Natural killer cell (primary cell): ENCODE measurements around the gene CACNG1. TPM values are rescaled to one million over a fixed set of nuclear protein-coding genes. Genes with fewer than 3 reads are reported as not detected.

Experiments
- ATAC-seq, 3 donors: fragments of 150-1000 bp in 2 of 3; fragments of 200-7000 bp in 1 of 3; cut with Tn5 transposase; 1 replicate in 1 of 3; 2 replicates in 2 of 3; pipeline ENCODE4 v1.10.0; 2021; ENCODE audit warnings: mild to moderate bottlenecking in 2 of 3, moderate library complexity in 2 of 3
- DNase-seq, 2 donors: peaks; one replicate each; pipeline versions ENCODE4 v3.0.0 to v3.0.0-alpha.2; 2013 to 2021; ENCODE audit warnings: mixed read lengths in 1 of 2
- H3K27ac ChIP-seq: one replicate; pipeline ENCODE4 v1.5.1; 2013; ENCODE audit warnings: mild to moderate bottlenecking, low read length
- H3K27me3 ChIP-seq: one replicate; pipeline ENCODE4 v1.6.1; 2013; ENCODE audit warnings: low read length; ENCODE audit not compliant: control insufficient read depth, insufficient read depth
- H3K36me3 ChIP-seq: one replicate; pipeline ENCODE4 v1.6.1; 2013; ENCODE audit warnings: low read length; ENCODE audit not compliant: control insufficient read depth, insufficient read depth
- H3K4me1 ChIP-seq: one replicate; pipeline ENCODE4 v1.6.1; 2013; ENCODE audit warnings: low read length; ENCODE audit not compliant: control insufficient read depth, insufficient read depth
- H3K4me3 ChIP-seq: one replicate; pipeline ENCODE4 v1.5.1; 2013; ENCODE audit warnings: low read length
- H3K9me3 ChIP-seq: one replicate; pipeline ENCODE4 v1.6.1; 2013; ENCODE audit warnings: low read length; ENCODE audit not compliant: control insufficient read depth, insufficient read depth
- H3K27ac Mint-ChIP-seq, 2 donors: one replicate each; pipeline ENCODE4 v1.8.0; 2022; ENCODE audit warnings: mild to moderate bottlenecking in 2 of 2, mixed read lengths in 2 of 2, moderate library complexity in 1 of 2
- H3K27me3 Mint-ChIP-seq, 2 donors: one replicate each; pipeline ENCODE4 v1.8.0; 2022; ENCODE audit warnings: low read depth in 2 of 2, mixed read lengths in 2 of 2
- H3K36me3 Mint-ChIP-seq: one replicate; pipeline ENCODE4 v1.8.0; 2022; ENCODE audit warnings: mixed read lengths
- H3K4me1 Mint-ChIP-seq, 2 donors: one replicate each; pipeline ENCODE4 v1.8.0; 2022; ENCODE audit warnings: mixed read lengths in 2 of 2
- H3K4me3 Mint-ChIP-seq: one replicate; pipeline ENCODE4 v1.8.0; 2022; ENCODE audit warnings: mild to moderate bottlenecking, moderate library complexity, mixed read lengths
- H3K9me3 Mint-ChIP-seq, 2 donors: one replicate each; pipeline ENCODE4 v1.8.0; 2022; ENCODE audit warnings: mixed read lengths in 2 of 2
- CTCF ChIP-seq: fragments of 200-600 bp; IDR thresholded peaks from one replicate; pipeline ENCODE4 v1.8.0; 2022; ENCODE audit warnings: antibody characterized with exemption
- WGBS: methylation state at CpG from one replicate; pipeline ENCODE4 v1.1.7; 2013; ENCODE audit warnings: missing lambda C conversion rate; ENCODE audit not compliant: insufficient coverage; 5-methylcytosine and 5-hydroxymethylcytosine counted together
- intact Hi-C: fragments of 100-400 bp; cut with micrococcal nuclease; formaldehyde crosslinking; loops from one replicate; pipeline ENCODE4 v1.14.2; 2022
- total RNA-seq, 4 donors: library from RNA; stranded (reverse); fragments of 120-200 nt in 1 of 4; gene quantifications; one replicate each; pipeline versions ENCODE4 v1.2.3 to v1.2.4, GENCODE V29; 2013 to 2022

CACNG1 gene
- total RNA-seq, 3 donors from 2014 or later (not counting 1 experiment from before 2014, with no cell fraction given), result not detected

DNA sequence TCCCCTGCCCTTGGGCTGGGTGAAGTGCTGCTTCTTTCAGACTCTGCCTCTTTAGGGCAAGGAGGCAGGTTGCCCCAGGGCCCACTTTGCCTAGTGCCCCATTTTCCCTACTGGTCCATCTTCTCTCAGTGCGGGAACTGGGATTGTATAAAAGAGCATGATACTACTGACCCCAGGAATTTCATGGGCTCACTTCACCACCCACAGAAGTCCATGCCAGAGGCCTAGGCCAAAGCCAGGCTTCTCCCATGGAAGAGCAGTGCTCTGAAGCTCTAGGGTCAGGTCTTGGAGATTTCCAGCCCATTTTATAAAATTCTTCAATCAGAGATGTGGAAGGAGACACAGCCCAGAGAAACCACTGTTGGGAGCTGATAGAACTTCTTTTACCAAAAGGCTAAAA is 5.7 kb downstream of the CACNG1 start:
- TF ChIP-seq CTCF, result no peak
- Histone ChIP-seq H3K27ac (no peak overlapping the region), H3K4me3 (no peak overlapping the region), H3K4me1 (no peaks in the 10 kb centered on the region), H3K36me3 (no peaks in the 10 kb centered on the region), H3K9me3 (peaks cover 22% of the 10 kb centered on the region), H3K27me3 (no peaks in the 10 kb centered on the region)
- peaks cover 2 to 9% of the 10 kb centered on the region in 2 donors for H3K9me3 Mint-ChIP-seq
- no peak overlapping the region for H3K4me3 Mint-ChIP-seq
- H3K27me3 Mint-ChIP-seq, result no peaks in the 10 kb centered on the region
- H3K27ac Mint-ChIP-seq, result no peak overlapping the region
- H3K4me1 Mint-ChIP-seq, result no peaks in the 10 kb centered on the region
- no peak for ATAC-seq
- no peak for DNase-seq
- intact Hi-C loops, result no loop called here
- peaks cover 18% of the 10 kb centered on the region for H3K36me3 Mint-ChIP-seq
- 100% methylated on average over 1 of the region's 1 CpG for WGBS

DNA sequence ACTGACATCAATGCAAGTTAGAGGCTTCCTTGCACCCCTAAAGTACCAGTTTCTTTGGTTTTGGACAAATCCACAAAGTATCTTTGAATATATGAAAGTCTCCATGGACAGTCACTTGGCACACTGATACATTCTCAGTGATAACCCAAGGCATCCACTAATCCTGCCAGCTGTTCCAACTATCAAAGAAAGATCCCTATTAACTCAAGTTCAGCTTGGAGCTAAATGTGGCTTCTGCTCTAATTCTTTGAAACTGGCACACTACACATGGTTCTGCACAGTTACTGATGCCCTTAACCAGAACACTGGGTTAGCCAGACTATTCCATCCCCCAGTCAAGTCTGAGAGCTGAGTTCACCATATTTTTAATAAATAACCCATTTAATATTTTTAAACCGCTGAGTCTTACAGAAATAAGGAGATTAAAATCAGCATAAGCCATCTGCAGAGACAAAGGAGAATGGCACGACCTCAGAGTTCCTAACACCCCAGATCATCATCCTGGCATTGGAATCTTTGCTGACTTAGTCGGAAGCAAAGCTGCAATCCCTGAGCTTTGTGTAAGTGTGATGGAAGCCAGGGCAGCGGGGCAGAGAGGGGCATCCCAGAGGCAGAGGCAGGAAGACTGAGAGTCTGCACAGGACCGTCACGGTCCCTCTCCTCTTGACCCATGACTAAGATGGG is 6.3 kb downstream of the CACNG1 start:
- Histone ChIP-seq H3K27me3 (no peaks in the 10 kb centered on the region), H3K27ac (no peak overlapping the region), H3K9me3 (peaks cover 22% of the 10 kb centered on the region), H3K36me3 (no peaks in the 10 kb centered on the region), H3K4me1 (no peaks in the 10 kb centered on the region), H3K4me3 (no peak overlapping the region)
- no peaks in the 10 kb centered on the region for H3K4me1 Mint-ChIP-seq
- no peak overlapping the region for H3K4me3 Mint-ChIP-seq
- no peak overlapping the region for H3K27ac Mint-ChIP-seq
- DNase-seq (no peak), ATAC-seq (no peak)
- peaks cover 2 to 9% of the 10 kb centered on the region in 2 donors for H3K9me3 Mint-ChIP-seq
- intact Hi-C loops, result no loop called here
- TF ChIP-seq CTCF, result no peak
- 85% methylated on average over 6 of the region's 6 CpGs for WGBS
- H3K27me3 Mint-ChIP-seq, result no peaks in the 10 kb centered on the region
- H3K36me3 Mint-ChIP-seq, result peaks cover 18% of the 10 kb centered on the region

GRCh38 chr17:67051155-67051538 is 6.8 kb downstream of the CACNG1 start:
- TF ChIP-seq CTCF, result no peak
- DNase-seq (no peak), ATAC-seq (no peak)
- no peaks in the 10 kb centered on the region for H3K27me3 ChIP-seq
- Mint-ChIP-seq H3K4me1 (no peaks in the 10 kb centered on the region), H3K4me3 (no peak overlapping the region), H3K9me3 (peaks cover 2 to 9% of the 10 kb centered on the region in 2 donors), H3K36me3 (peaks cover 18% of the 10 kb centered on the region), H3K27me3 (no peaks in the 10 kb centered on the region), H3K27ac (no peak overlapping the region)
- intact Hi-C loops, result no loop called here
- H3K27ac ChIP-seq, result no peak overlapping the region
- H3K4me1 ChIP-seq, result no peaks in the 10 kb centered on the region
- peaks cover 22% of the 10 kb centered on the region for H3K9me3 ChIP-seq
- 52% methylated on average over 2 of the region's 4 CpGs for WGBS
- H3K36me3 ChIP-seq, result no peaks in the 10 kb centered on the region
- no peak overlapping the region for H3K4me3 ChIP-seq

GRCh38 chr17:67051837-67052236 is 7.5 kb downstream of the CACNG1 start:
- Histone ChIP-seq H3K36me3 (no peaks in the 10 kb centered on the region), H3K4me3 (no peak overlapping the region), H3K4me1 (no peaks in the 10 kb centered on the region), H3K9me3 (peaks cover 22% of the 10 kb centered on the region), H3K27me3 (no peaks in the 10 kb centered on the region), H3K27ac (no peak overlapping the region)
- Mint-ChIP-seq H3K27ac (no peak overlapping the region), H3K36me3 (peaks cover 18% of the 10 kb centered on the region), H3K4me3 (no peak overlapping the region), H3K27me3 (no peaks in the 10 kb centered on the region), H3K9me3 (peaks cover 2 to 9% of the 10 kb centered on the region in 2 donors), H3K4me1 (no peaks in the 10 kb centered on the region)
- intact Hi-C loops, result no loop called here
- TF ChIP-seq CTCF, result no peak
- ATAC-seq (no peak), DNase-seq (no peak)
- WGBS, result 92% methylated on average over 4 of the region's 5 CpGs
